Panc1 (cell line): ENCODE data around the gene H2AZ2. TPM values are rescaled to one million over a fixed set of nuclear protein-coding genes. Genes with fewer than 3 reads are reported as not detected.
A peak's percentile ranks its signal among the peaks of the same experiment; 100 is the strongest.

Source experiments
- ATAC-seq: fragments of 200-7000 bp; cut with Tn5 transposase; 2 replicates; pipeline ENCODE4 v1.9.1; 2020; ENCODE audit warnings: mild to moderate bottlenecking, moderate library complexity
- BruUV-seq: library from RNA; stranded (reverse); fragments of 400-500 nt; replicated peaks from 2 replicates; lab custom pipeline; 2021; lab: Mats Ljungman, UMichigan
- CTCF ChIA-PET: fragments of 300-600 bp; sonication (Branson Sonifier 250); formaldehyde crosslinking; loops from one replicate; lab custom pipeline; 2022; ENCODE audit warnings: antibody characterized with exemption; lab: Charles Lee
- POLR2A ChIA-PET: fragments of 300-600 bp; sonication (Branson Sonifier 250); formaldehyde crosslinking; loops from one replicate; lab custom pipeline; 2022; ENCODE audit warnings: antibody characterized with exemption; lab: Charles Lee
- DNase-seq: peaks from one replicate; pipeline ENCODE4 v3.0.0-alpha.2; 2010; ENCODE audit warnings: low read depth, low spot score
- H3K27ac ChIP-seq: 2 replicates; pipeline ENCODE4 v1.5.1; 2011; ENCODE audit warnings: mild to moderate bottlenecking, low read length, inconsistent platforms
- H3K27me3 ChIP-seq: fragments of 200-500 bp; sonication (Bioruptor generic); 2 replicates; pipeline ENCODE4 v1.6.0; 2014; ENCODE audit warnings: low read length, inconsistent platforms; ENCODE audit not compliant: control insufficient read depth, insufficient read depth
- H3K36me3 ChIP-seq: fragments of 200-500 bp; sonication (Bioruptor generic); 2 replicates; pipeline ENCODE4 v1.5.1; 2014; ENCODE audit warnings: inconsistent platforms, mild to moderate bottlenecking, low read length, moderate library complexity; ENCODE audit not compliant: control insufficient read depth, insufficient read depth
- H3K4me1 ChIP-seq: 2 replicates; pipeline ENCODE4 v1.5.1; 2011; ENCODE audit warnings: inconsistent platforms, mild to moderate bottlenecking, low read length, moderate library complexity; ENCODE audit not compliant: control insufficient read depth, insufficient read depth
- H3K4me3 ChIP-seq, 2 experiments: 2 replicates each; pipeline ENCODE4 v1.5.1; 2011 to 2012; ENCODE audit warnings: low read depth in 2 of 2, low read length in 2 of 2, mild to moderate bottlenecking in 2 of 2, inconsistent platforms in 1 of 2, moderate library complexity in 1 of 2
- H3K9me3 ChIP-seq: fragments of 200-500 bp; sonication (Bioruptor generic); 2 replicates; pipeline ENCODE4 v1.5.1; 2014; ENCODE audit warnings: low read depth, mild to moderate bottlenecking, inconsistent platforms, low read length, moderate library complexity; ENCODE audit not compliant: control insufficient read depth, insufficient read depth
- POLR2AphosphoS5 ChIP-seq: IDR thresholded peaks from 2 replicates; pipeline ENCODE4 v1.6.1; 2012; ENCODE audit warnings: mild to moderate bottlenecking, low read depth, low read length, moderate library complexity
- SIN3A ChIP-seq: IDR thresholded peaks from 2 replicates; pipeline ENCODE4 v1.6.1; 2012; ENCODE audit warnings: low read depth, mild to moderate bottlenecking, low read length, moderate library complexity, borderline replicate concordance; ENCODE audit not compliant: insufficient read depth
- TCF7L2 ChIP-seq: IDR thresholded peaks from 2 replicates; pipeline ENCODE4 v1.6.1; 2011; ENCODE audit warnings: mild to moderate bottlenecking, low read depth, low read length, inconsistent platforms
- in situ Hi-C: cut with HindIII; loops from 2 replicates; pipeline ENCODE4 v1.10.0; 2016; ENCODE audit warnings: low sequenced_read_pairs, low pct_unique_long_range_greater_than_20kb
- intact Hi-C: fragments of 100-400 bp; cut with micrococcal nuclease; formaldehyde crosslinking; loops from one replicate; pipeline ENCODE4 v1.10.0; 2022; ENCODE audit not compliant: unreplicated experiment
- total RNA-seq: library from RNA; stranded (reverse); gene quantifications from one replicate; pipeline ENCODE4 v1.2.1, GENCODE V29; 2021; ENCODE audit not compliant: unreplicated experiment
- TF ChIP-seq, protein P1 (sequence below), 2 experiments: IDR thresholded peaks; 2 replicates each; pipeline ENCODE4 v1.6.1; 2011 to 2012; ENCODE audit warnings: low read depth in 2 of 2, control low read depth in 1 of 2, low read length in 1 of 2, mild to moderate bottlenecking in 1 of 2, moderate library complexity in 1 of 2; ENCODE audit not compliant: insufficient read depth in 1 of 2
- TF ChIP-seq, protein P2 (sequence below): fragments of 450-650 bp; IDR thresholded peaks from 2 replicates; pipeline ENCODE4 v1.5.1; 2017; ENCODE audit warnings: mild to moderate bottlenecking

Gene H2AZ2
- total RNA-seq, 1 experiment from 2014 or later, result 319 TPM

DNA sequence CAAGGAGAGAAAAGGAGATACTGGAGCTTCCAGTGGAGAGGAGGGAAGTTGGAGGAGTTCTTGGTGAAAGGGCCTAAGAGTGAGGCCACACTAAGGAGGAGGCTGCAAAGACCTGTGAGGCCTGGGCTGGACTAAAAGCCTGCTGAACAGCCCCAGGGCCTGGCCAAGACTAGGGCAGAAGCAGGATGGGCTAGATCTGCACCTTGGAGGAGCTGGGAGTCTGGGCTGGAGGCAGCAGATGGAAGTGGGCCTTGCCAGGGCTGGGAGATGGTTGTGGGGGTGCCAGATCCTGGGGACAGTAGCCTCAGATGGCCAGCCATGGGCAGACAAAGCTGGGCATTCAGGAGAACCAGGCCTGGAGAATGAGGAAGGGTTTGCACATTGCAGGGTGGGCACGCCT, 43.9 kb upstream of the H2AZ2 start:
- no TSS peak for BruUV-seq
- Histone ChIP-seq H3K36me3 (no peaks in the 10 kb centered on the region), H3K27me3 (no peaks in the 10 kb centered on the region), H3K27ac (no peak overlapping the region), H3K9me3 (no peaks in the 10 kb centered on the region), H3K4me1 (no peaks in the 10 kb centered on the region), H3K4me3 (no peak overlapping the region)
- intact Hi-C loops (no loop called here), in situ Hi-C loops (no loop called here)
- CTCF ChIA-PET, result no interaction called here
- POLR2A ChIA-PET, result no interaction called here
- TF ChIP-seq, protein P1, sequence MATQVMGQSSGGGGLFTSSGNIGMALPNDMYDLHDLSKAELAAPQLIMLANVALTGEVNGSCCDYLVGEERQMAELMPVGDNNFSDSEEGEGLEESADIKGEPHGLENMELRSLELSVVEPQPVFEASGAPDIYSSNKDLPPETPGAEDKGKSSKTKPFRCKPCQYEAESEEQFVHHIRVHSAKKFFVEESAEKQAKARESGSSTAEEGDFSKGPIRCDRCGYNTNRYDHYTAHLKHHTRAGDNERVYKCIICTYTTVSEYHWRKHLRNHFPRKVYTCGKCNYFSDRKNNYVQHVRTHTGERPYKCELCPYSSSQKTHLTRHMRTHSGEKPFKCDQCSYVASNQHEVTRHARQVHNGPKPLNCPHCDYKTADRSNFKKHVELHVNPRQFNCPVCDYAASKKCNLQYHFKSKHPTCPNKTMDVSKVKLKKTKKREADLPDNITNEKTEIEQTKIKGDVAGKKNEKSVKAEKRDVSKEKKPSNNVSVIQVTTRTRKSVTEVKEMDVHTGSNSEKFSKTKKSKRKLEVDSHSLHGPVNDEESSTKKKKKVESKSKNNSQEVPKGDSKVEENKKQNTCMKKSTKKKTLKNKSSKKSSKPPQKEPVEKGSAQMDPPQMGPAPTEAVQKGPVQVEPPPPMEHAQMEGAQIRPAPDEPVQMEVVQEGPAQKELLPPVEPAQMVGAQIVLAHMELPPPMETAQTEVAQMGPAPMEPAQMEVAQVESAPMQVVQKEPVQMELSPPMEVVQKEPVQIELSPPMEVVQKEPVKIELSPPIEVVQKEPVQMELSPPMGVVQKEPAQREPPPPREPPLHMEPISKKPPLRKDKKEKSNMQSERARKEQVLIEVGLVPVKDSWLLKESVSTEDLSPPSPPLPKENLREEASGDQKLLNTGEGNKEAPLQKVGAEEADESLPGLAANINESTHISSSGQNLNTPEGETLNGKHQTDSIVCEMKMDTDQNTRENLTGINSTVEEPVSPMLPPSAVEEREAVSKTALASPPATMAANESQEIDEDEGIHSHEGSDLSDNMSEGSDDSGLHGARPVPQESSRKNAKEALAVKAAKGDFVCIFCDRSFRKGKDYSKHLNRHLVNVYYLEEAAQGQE (IDR thresholded peaks at IDR 0.05; ENCODE audit: insufficient read depth in 1 of 2, low read depth in 2 of 2, low read length in 1 of 2), result no peak
- TF ChIP-seq, protein P2, sequence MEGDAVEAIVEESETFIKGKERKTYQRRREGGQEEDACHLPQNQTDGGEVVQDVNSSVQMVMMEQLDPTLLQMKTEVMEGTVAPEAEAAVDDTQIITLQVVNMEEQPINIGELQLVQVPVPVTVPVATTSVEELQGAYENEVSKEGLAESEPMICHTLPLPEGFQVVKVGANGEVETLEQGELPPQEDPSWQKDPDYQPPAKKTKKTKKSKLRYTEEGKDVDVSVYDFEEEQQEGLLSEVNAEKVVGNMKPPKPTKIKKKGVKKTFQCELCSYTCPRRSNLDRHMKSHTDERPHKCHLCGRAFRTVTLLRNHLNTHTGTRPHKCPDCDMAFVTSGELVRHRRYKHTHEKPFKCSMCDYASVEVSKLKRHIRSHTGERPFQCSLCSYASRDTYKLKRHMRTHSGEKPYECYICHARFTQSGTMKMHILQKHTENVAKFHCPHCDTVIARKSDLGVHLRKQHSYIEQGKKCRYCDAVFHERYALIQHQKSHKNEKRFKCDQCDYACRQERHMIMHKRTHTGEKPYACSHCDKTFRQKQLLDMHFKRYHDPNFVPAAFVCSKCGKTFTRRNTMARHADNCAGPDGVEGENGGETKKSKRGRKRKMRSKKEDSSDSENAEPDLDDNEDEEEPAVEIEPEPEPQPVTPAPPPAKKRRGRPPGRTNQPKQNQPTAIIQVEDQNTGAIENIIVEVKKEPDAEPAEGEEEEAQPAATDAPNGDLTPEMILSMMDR, result no peak
- TF ChIP-seq SIN3A (no peak), TCF7L2 (no peak), POLR2AphosphoS5 (no peak)
- ATAC-seq (0 out of 2 replicates have a peak, but pooled peaks have one; percentile 15), DNase-seq (no peak)

DNA sequence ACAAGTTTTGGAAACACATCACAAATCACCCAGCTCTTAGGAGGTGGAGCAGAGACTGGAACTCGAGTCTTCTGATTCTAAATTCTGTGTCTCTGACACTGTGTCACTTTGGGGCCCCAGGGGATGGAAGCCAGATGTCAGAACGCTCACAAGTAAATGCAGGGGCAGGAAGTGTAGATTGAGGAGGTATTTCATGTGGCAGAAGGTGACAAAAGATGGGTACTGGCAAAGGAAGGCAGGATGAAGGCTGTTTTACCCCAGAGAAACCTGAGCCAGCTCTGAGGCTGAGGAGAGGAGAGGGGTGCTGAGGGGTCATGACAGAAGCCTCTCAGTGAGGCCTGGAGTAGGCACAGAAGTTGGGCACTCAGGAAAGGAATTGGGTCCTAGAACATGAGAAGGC, 43.5 kb upstream of the H2AZ2 start:
- ChIA-PET CTCF (no interaction called here), POLR2A (no interaction called here)
- H3K9me3 ChIP-seq, result no peaks in the 10 kb centered on the region
- ATAC-seq (no peak), DNase-seq (no peak)
- H3K36me3 ChIP-seq, result no peaks in the 10 kb centered on the region
- no peak overlapping the region for H3K27ac ChIP-seq
- TF ChIP-seq, protein P2, result no peak
- TF ChIP-seq, protein P1 (IDR thresholded peaks at IDR 0.05; ENCODE audit: insufficient read depth in 1 of 2, low read depth in 2 of 2, low read length in 1 of 2), result no peak
- TF ChIP-seq SIN3A (no peak), TCF7L2 (no peak), POLR2AphosphoS5 (no peak)
- in situ Hi-C loops (no loop called here), intact Hi-C loops (no loop called here)
- no peak overlapping the region for H3K4me3 ChIP-seq
- no TSS peak for BruUV-seq
- no peaks in the 10 kb centered on the region for H3K4me1 ChIP-seq
- no peaks in the 10 kb centered on the region for H3K27me3 ChIP-seq
